ENCODE measurements around the gene EMP2. TPM values are rescaled to one million over a fixed set of nuclear protein-coding genes. Genes with fewer than 3 reads are reported as not detected.

Gene EMP2
- total and polyA plus RNA-seq, 8 donors: 5.5 to 13.7 (median 9.3) TPM

DNA sequence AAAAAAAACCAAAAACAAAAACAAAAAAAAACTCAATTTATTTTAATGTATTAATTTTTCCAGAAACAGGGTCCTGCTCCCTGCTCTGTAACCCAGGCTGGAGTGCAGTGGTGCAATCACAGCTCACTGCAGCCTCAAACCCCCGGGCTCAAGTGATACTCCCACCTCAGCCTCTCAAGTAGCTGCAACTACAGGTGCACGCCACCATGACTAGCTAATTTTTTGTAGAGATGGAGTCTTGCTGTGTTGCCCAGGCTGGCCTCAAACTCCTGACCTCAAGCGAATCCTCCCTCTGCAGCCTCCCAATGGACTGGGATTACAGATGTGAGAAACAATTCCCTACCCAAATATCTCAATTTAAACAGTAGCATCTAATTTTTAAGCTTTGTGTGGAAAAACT, 25.2 kb upstream of the EMP2 start:
- ATAC-seq (no peak), FAIRE-seq (no peak), DNase-seq (no peak)
- Histone ChIP-seq H3K4me3 (no peak overlapping the region), H3K36me3 (no peaks in the 10 kb centered on the region), H3K27ac (no peak overlapping the region), H3K4me1 (no peaks in the 10 kb centered on the region), H3K9me3 (no peaks in the 10 kb centered on the region), H3K27me3 (no peaks in the 10 kb centered on the region)
- 79 to 88% methylated on average over 3 of the region's 3 CpGs for WGBS, 2 donors
- TF ChIP-seq, protein P1, sequence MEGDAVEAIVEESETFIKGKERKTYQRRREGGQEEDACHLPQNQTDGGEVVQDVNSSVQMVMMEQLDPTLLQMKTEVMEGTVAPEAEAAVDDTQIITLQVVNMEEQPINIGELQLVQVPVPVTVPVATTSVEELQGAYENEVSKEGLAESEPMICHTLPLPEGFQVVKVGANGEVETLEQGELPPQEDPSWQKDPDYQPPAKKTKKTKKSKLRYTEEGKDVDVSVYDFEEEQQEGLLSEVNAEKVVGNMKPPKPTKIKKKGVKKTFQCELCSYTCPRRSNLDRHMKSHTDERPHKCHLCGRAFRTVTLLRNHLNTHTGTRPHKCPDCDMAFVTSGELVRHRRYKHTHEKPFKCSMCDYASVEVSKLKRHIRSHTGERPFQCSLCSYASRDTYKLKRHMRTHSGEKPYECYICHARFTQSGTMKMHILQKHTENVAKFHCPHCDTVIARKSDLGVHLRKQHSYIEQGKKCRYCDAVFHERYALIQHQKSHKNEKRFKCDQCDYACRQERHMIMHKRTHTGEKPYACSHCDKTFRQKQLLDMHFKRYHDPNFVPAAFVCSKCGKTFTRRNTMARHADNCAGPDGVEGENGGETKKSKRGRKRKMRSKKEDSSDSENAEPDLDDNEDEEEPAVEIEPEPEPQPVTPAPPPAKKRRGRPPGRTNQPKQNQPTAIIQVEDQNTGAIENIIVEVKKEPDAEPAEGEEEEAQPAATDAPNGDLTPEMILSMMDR (IDR thresholded peaks at IDR 0.05): no peak
- intact Hi-C loops (cut with DNase I): no loop called here

DNA sequence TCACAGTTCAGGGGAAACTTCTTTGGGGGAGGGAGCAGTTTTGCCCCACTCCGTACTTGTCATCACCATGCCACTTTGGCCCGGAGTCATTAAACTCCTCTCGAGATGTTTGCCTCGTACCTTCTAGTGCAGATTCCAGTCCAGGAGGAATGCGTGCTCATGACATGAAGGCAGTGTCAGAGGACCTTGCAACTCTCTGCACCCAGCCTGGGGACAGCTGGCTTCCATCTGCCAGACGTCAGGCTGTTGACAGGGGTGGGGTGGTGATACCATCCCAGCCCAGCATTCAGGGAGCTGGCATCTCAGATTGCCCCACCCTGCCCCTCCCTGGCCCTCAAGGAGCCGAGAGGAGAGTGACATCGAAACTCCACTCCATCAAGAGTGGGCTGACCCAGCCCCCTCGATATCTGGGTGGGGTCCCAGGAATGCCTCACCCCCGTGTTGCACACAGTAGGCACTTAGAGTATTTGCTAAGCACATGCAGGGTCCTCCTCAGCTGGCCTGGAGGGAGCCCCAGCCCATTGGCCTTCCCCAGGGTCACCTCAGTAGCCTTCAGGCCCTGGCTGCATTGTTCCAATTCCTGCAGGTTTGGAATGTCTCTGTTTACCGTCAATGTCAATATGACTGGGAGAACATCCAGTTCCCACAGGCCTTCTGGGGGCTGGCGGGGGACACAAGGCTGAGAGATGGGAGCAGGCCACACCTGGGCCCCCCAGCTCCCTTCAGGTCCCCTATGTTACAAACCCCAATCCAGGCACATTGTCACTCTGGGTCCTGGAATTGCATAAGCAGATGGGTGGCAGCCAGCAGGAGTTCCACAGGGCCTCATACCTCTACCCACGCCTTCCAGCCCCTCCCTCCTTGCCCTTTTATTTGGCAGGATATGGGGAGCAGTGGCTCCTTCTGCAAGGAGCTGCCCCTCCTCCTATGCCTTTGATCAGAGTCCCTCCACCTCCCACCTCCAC, 21.3 kb upstream of the EMP2 start:
- 47 to 53% methylated on average over 13 of the region's 13 CpGs for WGBS, 2 donors
- Histone ChIP-seq H3K4me3 (no peak overlapping the region), H3K27ac (no peak overlapping the region), H3K4me1 (no peaks in the 10 kb centered on the region), H3K27me3 (no peaks in the 10 kb centered on the region), H3K36me3 (no peaks in the 10 kb centered on the region), H3K9me3 (no peaks in the 10 kb centered on the region)
- ATAC-seq: no peak
- FAIRE-seq: no peak
- intact Hi-C loops (cut with DNase I): no loop called here
- TF ChIP-seq, protein P1 (IDR thresholded peaks at IDR 0.05): no peak
- no peak for DNase-seq

DNA sequence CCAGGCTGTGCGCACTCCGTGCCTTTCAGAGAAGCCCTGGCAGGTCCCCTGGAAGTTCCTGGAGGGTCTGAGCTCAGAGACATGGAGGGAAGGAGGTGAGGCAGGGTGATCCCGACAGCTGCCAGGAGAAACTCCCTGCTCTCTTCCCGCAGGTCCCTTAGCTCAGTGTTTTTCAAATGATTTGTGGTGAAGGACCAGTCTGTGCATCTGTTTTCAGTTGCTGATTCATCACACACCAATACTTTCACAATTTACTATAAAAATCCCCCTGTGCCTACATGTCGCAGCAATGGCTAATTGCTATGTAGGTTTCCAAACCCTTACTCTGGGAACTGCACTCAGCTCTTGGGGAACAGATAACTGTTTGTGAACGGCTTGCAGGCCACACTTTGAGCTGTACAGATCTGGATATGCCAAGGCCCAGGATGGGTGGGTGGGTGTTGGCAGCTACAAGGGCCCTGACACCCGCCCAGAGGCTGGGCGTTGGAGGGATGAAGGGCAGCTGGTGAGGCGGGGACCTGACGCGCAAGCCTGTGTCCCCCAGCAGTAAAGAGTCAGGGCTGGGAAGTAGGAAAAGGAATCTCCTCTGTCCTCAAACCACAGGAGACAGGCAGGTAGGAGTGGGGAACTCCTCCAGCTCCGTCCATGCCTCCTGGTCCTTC, 20.5 kb upstream of the EMP2 start:
- TF ChIP-seq, protein P1 (IDR thresholded peaks at IDR 0.05): no peak
- 68 to 75% methylated on average over 12 of the region's 12 CpGs for WGBS, 2 donors
- DNase-seq: no peak
- Histone ChIP-seq H3K9me3 (no peaks in the 10 kb centered on the region), H3K27me3 (no peaks in the 10 kb centered on the region), H3K4me3 (no peak overlapping the region), H3K36me3 (no peaks in the 10 kb centered on the region), H3K27ac (no peak overlapping the region), H3K4me1 (no peaks in the 10 kb centered on the region)
- no peak for FAIRE-seq
- intact Hi-C loops (cut with DNase I): no loop called here
- ATAC-seq: no peak

DNA sequence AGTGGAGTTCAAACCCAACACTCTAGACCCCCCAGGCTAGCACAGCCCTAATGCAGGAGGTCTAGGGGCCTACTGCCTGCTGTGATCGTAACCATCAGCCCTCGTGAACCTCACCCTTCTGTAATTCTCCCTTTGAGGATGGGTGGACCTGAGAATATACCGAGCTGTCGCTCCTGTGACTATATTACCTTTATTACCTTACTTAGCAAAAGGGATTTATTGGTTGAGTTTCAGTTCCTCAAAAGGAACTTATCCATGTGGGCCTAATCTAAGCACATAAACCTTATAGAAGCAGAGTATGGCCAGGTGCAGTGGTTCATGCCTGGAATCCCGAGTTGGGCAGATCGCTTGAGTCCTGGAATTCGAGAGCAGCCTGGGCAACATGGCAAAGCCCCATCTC, 19.2 kb upstream of the EMP2 start:
- no peak for FAIRE-seq
- intact Hi-C loops (cut with DNase I): no loop called here
- H3K4me1 ChIP-seq: no peaks in the 10 kb centered on the region
- no peaks in the 10 kb centered on the region for H3K9me3 ChIP-seq
- no peak for DNase-seq
- TF ChIP-seq, protein P1 (IDR thresholded peaks at IDR 0.05): no peak
- H3K27me3 ChIP-seq: no peaks in the 10 kb centered on the region
- no peak overlapping the region for H3K4me3 ChIP-seq
- no peaks in the 10 kb centered on the region for H3K36me3 ChIP-seq
- H3K27ac ChIP-seq: no peak overlapping the region
- 80 to 92% methylated on average over 7 of the region's 7 CpGs for WGBS, 2 donors
- no peak for ATAC-seq
